Epithelial cell of esophagus (primary cell): ENCODE measurements around the gene TBX15.

Experiments used
- DNase-seq: peaks from one replicate; pipeline ENCODE4 v3.0.0; 2010; ENCODE audit warnings: low read depth
- H3K4me3 ChIP-seq: 2 replicates; pipeline ENCODE4 v1.5.1; 2011; ENCODE audit warnings: mild to moderate bottlenecking, low read length, control low read depth
- CTCF ChIP-seq: IDR thresholded peaks from 2 replicates; pipeline ENCODE4 v1.5.1; 2011; ENCODE audit warnings: low read depth, mild to moderate bottlenecking, low read length, control low read depth, inconsistent platforms; ENCODE audit not compliant: insufficient read depth; ENCODE audit errors: missing control alignments

TBX15 gene

GRCh38 chr1:119001181-119002027, 13.3 kb upstream of the TBX15 start:
- H3K4me3 ChIP-seq: no peak overlapping the region
- TF ChIP-seq CTCF: no peak
- DNase-seq: no peak

GRCh38 chr1:119000371-119001180, 12.4 kb upstream of the TBX15 start:
- TF ChIP-seq CTCF: no peak
- no peak for DNase-seq
- no peak overlapping the region for H3K4me3 ChIP-seq

- H3K4me3 ChIP-seq: no peak overlapping the region
- TF ChIP-seq CTCF: no peak
- DNase-seq: no peak
These were observed 11.4 kb upstream of the TBX15 start for GRCh38 chr1:118999348-119000071.

GRCh38 chr1:118998171-118998570, 10.0 kb upstream of the TBX15 start:
- DNase-seq: no peak
- no peak for TF ChIP-seq CTCF
- H3K4me3 ChIP-seq: no peak overlapping the region

GRCh38 chr1:118997225-118997624, 9.1 kb upstream of the TBX15 start:
- no peak overlapping the region for H3K4me3 ChIP-seq
- DNase-seq: no peak
- no peak for TF ChIP-seq CTCF

- TF ChIP-seq CTCF: no peak
- H3K4me3 ChIP-seq: no peak overlapping the region
- no peak for DNase-seq
These were observed 7.3 kb upstream of the TBX15 start for GRCh38 chr1:118995312-118996016.
